ENCODE data around the gene POLR2I.
"Not testable (repeated sequence)": the region's sequence is repeated elsewhere in the genome, so short reads cannot be mapped to it uniquely, and the experiment has no call there.

The POLR2I gene

DNA sequence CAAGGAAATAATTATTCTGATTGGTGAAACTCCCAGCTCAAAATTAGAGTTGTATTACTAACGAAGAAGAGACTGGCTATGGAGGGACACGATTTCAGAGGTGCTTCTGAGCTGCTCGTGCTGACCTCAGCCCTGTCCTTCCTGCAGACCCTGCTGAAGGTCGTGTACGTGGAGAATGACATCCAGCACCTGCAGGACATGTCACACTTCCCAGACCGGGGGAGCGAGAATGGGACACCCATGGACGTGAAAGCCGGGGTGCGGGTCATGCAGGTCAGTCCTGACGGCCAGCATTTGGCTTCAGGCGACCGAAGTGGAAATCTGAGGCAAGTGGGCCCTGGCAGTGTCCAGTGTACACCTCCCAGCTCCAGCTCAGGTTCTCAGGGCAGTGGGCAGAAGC lies 31.8 kb downstream of the POLR2I start:
- TF ChIP-seq, protein P1, sequence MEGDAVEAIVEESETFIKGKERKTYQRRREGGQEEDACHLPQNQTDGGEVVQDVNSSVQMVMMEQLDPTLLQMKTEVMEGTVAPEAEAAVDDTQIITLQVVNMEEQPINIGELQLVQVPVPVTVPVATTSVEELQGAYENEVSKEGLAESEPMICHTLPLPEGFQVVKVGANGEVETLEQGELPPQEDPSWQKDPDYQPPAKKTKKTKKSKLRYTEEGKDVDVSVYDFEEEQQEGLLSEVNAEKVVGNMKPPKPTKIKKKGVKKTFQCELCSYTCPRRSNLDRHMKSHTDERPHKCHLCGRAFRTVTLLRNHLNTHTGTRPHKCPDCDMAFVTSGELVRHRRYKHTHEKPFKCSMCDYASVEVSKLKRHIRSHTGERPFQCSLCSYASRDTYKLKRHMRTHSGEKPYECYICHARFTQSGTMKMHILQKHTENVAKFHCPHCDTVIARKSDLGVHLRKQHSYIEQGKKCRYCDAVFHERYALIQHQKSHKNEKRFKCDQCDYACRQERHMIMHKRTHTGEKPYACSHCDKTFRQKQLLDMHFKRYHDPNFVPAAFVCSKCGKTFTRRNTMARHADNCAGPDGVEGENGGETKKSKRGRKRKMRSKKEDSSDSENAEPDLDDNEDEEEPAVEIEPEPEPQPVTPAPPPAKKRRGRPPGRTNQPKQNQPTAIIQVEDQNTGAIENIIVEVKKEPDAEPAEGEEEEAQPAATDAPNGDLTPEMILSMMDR (IDR thresholded peaks at IDR 0.05; ENCODE audit: low read depth, low read length) = no peak
- DNase-seq (ENCODE audit: low read depth, low spot score) = no peak
- in situ Hi-C loops (cut with HindIII; ENCODE audit: low sequenced_read_pairs) = no loop called here
- no peak overlapping the region for H3K4me3 ChIP-seq (ENCODE audit: low read depth, low read length)

DNA sequence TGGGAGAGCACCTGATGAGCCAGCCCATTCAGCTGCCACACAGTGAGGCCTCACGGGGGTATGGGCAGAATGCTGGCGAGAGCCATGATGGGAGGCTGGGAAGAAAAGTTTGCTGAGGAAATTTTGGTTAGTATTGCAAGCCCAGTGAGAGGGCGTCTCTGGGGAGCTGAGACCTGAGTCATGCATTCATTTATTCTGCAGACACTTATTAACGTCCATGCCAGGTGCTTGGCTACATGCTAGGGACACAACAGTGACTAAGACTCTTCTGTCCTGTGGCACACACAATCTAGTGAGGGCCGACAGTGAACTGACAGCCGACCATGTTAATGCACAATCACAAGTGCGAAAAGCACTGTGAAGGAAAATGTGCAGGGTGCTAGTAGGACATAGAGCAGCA lies 32.8 kb downstream of the POLR2I start:
- TF ChIP-seq, protein P1 (IDR thresholded peaks at IDR 0.05; ENCODE audit: low read depth, low read length) = no peak
- DNase-seq (ENCODE audit: low read depth, low spot score) = no peak
- in situ Hi-C loops (cut with HindIII; ENCODE audit: low sequenced_read_pairs) = no loop called here
- no peak overlapping the region for H3K4me3 ChIP-seq (ENCODE audit: low read depth, low read length)

DNA sequence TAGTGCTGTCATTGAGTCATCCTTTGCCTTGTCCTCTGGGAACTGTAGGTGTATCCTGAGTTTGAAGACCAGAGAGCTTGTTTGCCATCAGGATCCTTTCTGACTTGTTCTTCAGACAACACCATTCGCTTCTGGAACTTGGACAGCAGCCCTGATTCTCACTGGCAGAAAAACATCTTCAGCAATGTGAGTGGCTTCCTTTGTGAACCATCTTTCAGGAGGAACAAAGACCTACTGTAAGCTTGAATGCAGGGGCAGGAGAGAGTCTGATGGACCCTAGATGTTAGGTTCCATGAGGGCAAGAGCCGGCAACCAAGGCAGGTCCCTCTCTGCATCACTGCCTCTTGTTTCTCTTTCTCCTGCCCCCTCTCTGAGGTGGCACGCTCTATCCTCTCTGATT lies 33.3 kb downstream of the POLR2I start:
- DNase-seq (ENCODE audit: low read depth, low spot score) = no peak
- TF ChIP-seq, protein P1 (IDR thresholded peaks at IDR 0.05; ENCODE audit: low read depth, low read length) = no peak
- in situ Hi-C loops (cut with HindIII; ENCODE audit: low sequenced_read_pairs) = no loop called here
- no peak overlapping the region for H3K4me3 ChIP-seq (ENCODE audit: low read depth, low read length)

DNA sequence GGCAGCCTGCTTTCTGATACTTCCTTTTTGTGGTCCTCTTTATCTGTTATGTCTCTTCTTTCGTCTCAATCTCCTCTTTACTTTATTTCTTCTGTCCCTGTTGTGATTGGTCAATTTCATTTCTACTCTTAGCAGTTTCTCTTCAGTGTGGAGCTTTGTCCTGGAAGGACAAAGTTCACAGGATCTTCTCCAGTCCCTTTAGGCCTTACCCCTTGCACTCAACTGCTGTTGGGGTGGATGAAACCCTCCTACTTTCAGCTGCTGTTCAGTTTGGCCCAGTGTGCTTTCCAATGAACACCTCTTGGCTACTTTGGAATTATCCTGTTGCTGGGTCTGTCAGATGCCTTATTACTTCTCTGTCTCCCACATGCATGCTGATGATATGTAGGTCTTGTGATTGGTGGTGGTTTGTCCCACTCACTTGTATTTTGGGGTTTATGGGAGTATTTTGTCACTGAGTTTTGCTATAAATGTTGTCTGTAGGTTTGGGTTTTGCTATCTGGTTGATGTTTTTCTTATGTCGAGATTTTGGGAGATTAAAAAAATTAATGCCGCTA lies 35.2 kb downstream of the POLR2I start:
- TF ChIP-seq, protein P1 (IDR thresholded peaks at IDR 0.05; ENCODE audit: low read depth, low read length) = no peak
- in situ Hi-C loops (cut with HindIII; ENCODE audit: low sequenced_read_pairs) = no loop called here
- no peak overlapping the region for H3K4me3 ChIP-seq (ENCODE audit: low read depth, low read length)
- DNase-seq (ENCODE audit: low read depth, low spot score) = no peak

DNA sequence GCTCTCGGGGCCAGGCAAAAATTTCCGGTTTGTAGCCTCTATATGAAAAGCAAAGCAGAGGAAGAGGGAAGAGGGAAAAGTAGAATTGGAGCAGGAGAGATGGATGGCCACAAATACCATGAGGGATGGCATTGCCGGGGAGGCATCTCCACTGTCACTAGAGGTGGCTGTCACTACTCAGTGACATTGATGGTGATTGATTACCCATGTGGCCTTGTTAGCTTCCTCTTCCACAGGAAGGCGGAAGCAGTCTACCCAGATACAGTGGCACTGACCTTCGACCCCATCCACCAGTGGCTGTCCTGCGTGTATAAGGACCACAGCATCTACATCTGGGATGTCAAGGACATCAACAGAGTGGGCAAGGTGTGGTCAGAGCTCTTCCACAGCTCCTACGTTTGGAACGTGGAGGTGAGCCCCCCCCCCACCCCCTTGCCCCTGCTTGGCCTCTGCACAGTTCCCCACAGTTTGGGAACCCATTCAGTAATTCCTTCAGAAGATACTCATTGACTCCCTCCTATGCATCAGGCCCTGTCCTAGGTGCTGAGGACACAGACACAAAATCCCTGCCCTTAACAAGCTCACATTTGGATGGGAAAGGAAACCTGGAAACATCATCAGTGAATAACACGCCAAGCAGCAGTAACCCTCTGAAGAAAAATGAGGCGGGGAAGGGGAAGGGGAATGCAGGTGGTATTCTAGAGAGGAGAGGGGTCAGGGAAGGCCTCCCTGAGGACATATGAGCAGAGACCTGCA lies 41.4 kb downstream of the POLR2I start:
- in situ Hi-C loops (cut with HindIII; ENCODE audit: low sequenced_read_pairs) = no loop called here
- TF ChIP-seq, protein P1 (IDR thresholded peaks at IDR 0.05; ENCODE audit: low read depth, low read length) = no peak
- no peak for DNase-seq (ENCODE audit: low read depth, low spot score)
- no peak overlapping the region for H3K4me3 ChIP-seq (ENCODE audit: low read depth, low read length)

DNA sequence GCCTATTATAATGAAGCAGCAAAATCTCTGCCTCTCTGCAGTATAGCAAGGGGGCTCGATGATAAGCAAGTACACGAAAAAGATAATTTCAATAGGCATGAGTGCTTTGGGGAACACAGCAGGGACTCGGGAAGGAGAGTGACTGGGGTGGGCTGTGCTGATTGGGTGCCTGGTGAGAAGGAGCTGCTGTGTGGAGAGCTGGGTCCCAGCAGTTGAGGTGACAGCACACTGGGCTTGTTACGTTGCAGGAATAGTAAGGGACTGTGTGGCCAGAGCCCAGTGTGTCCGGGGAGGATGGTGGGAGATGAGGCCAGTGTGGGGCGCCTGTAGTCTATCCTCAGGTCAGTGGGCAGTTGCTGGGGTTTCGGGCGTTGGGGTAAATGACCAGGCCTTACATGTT lies 42.6 kb downstream of the POLR2I start:
- H3K4me3 ChIP-seq (ENCODE audit: low read depth, low read length) = no peak overlapping the region
- TF ChIP-seq, protein P1 (IDR thresholded peaks at IDR 0.05; ENCODE audit: low read depth, low read length) = no peak
- DNase-seq (ENCODE audit: low read depth, low spot score) = no peak
- in situ Hi-C loops (cut with HindIII; ENCODE audit: low sequenced_read_pairs) = no loop called here

DNA sequence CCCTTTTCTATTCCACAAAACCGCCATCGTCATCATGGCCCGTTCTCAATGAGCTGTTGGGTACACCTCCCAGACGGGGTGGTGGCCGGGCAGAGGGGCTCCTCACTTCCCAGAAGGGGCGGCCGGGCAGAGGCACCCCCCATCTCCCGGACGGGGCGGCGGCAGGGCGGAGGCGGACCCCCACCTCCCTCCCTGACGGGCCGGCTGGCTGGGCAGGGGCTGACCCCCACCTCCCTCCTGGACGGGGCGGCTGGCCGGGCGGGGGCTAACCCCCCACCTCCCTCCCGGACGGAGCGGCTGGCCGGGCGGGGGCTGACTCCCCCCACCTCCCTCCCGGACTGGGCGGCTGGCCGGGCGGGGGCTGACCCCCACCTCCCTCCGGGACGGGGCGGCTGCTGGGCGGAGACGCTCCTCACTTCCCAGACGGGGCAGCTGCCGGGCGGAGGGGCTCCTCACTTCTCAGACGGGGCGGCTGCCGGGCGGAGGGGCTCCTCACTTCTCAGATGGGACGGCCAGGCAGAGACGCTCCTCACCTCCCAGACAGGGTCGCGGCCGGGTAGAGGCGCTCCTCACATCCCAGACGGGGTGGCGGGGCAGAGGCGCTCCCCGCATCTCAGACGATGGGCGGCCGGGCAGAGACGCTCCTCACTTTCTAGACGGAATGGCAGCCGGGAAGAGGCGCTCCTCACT lies 45.7 kb downstream of the POLR2I start:
- H3K4me3 ChIP-seq (ENCODE audit: low read depth, low read length); DNase-seq (ENCODE audit: low read depth, low spot score); in situ Hi-C loops (cut with HindIII; ENCODE audit: low sequenced_read_pairs): not testable (repeated sequence)
